ENCODE results near the gene PLD3.

PLD3 gene

DNA sequence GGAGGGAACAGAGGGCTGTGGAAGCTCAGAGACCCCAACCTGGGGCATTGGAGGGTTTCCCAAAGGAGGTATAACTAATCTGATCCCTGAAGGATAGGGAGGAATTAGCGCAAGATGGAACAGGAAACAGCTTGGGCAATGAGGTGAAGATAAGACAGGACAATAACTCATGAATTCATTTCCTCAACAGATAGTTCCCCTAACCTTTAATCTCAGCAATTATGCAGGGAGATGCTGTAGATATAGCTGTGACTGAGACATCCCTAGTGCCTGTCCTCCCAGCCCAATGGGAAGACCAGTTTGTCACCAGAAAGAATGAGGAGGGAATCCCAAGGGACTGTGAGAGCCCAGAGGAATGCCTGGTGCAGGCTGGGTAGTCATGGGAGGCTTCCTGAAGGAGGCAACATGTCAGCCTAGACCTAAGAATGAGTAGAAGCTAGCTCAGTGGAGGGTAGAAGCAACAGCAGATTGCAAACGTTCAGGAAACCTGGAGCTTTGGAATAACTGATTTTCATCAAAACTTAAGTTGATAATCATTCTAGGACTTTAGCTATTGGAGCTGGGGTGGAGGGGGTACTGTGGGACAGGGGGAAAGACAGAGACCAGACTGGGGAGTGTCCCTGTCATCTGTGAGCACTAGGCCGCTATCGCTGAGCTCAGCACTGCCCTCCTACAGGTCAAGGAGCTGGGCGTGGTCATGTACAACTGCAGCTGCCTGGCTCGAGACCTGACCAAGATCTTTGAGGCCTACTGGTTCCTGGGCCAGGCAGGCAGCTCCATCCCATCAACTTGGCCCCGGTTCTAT is 22.7 kb downstream of the PLD3 start:
- no peak for DNase-seq (ENCODE audit: low read depth)
- H3K4me3 ChIP-seq (ENCODE audit: low read depth, low read length), result no peak overlapping the region
- TF ChIP-seq, protein P1, sequence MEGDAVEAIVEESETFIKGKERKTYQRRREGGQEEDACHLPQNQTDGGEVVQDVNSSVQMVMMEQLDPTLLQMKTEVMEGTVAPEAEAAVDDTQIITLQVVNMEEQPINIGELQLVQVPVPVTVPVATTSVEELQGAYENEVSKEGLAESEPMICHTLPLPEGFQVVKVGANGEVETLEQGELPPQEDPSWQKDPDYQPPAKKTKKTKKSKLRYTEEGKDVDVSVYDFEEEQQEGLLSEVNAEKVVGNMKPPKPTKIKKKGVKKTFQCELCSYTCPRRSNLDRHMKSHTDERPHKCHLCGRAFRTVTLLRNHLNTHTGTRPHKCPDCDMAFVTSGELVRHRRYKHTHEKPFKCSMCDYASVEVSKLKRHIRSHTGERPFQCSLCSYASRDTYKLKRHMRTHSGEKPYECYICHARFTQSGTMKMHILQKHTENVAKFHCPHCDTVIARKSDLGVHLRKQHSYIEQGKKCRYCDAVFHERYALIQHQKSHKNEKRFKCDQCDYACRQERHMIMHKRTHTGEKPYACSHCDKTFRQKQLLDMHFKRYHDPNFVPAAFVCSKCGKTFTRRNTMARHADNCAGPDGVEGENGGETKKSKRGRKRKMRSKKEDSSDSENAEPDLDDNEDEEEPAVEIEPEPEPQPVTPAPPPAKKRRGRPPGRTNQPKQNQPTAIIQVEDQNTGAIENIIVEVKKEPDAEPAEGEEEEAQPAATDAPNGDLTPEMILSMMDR (IDR thresholded peaks at IDR 0.05; ENCODE audit: low read depth, low read length, missing control alignments), result no peak

DNA sequence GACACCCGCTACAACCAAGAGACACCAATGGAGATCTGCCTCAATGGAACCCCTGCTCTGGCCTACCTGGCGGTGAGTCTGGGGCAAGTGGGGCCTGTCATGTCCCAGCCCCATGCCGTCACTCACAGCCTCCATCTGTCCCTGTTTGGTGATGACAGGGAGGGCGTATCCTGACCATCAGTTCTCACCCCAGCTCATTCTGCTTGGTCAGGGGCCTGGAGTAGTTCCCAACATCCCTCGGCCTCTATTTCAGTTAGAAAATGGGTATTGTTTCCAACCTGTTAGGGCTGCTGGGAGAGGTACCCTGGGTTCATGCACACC is 23.3 kb downstream of the PLD3 start:
- DNase-seq (ENCODE audit: low read depth), result no peak
- H3K4me3 ChIP-seq (ENCODE audit: low read depth, low read length), result no peak overlapping the region
- TF ChIP-seq, protein P1 (IDR thresholded peaks at IDR 0.05; ENCODE audit: low read depth, low read length, missing control alignments), result no peak

DNA sequence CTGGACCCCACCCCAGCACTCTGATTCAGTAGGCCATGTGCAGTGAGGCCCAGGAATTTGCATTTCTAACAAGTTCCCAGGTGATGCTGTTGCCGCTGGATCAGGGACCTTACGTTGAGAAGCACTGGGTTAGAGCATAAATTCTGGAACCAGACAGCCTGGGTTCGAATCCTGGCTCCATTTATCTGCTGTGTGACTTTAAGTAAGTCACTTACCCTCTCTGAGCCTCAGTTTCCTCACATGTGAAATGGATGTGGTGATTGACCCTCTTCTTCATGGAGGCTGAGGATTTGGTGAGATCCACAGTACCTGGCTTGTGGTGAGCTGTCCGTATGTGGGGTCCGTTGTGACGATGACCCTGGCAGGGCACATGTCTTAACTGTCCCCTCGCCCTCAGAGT is 25.6 kb downstream of the PLD3 start:
- H3K4me3 ChIP-seq (ENCODE audit: low read depth, low read length), result no peak overlapping the region
- no peak for DNase-seq (ENCODE audit: low read depth)
- TF ChIP-seq, protein P1 (IDR thresholded peaks at IDR 0.05; ENCODE audit: low read depth, low read length, missing control alignments), result no peak

GRCh38 chr19:40376286-40376862 is 27.9 kb downstream of the PLD3 start:
- no peak overlapping the region for H3K4me3 ChIP-seq (ENCODE audit: low read depth, low read length)
- TF ChIP-seq, protein P1 (IDR thresholded peaks at IDR 0.05; ENCODE audit: low read depth, low read length, missing control alignments), result no peak
- no peak for DNase-seq (ENCODE audit: low read depth)

DNA sequence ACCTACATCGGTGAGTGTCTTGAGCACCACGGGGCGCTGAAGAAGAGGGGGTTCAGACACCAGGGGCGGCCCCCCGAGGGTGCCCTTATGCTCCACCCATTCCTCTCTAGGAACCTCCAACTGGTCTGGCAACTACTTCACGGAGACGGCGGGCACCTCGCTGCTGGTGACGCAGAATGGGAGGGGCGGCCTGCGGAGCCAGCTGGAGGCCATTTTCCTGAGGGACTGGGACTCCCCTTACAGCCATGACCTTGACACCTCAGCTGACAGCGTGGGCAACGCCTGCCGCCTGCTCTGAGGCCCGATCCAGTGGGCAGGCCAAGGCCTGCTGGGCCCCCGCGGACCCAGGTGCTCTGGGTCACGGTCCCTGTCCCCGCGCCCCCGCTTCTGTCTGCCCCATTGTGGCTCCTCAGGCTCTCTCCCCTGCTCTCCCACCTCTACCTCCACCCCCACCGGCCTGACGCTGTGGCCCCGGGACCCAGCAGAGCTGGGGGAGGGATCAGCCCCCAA is 29.4 kb downstream of the PLD3 start:
- DNase-seq (ENCODE audit: low read depth), result no peak
- no peak overlapping the region for H3K4me3 ChIP-seq (ENCODE audit: low read depth, low read length)
- TF ChIP-seq, protein P1 (IDR thresholded peaks at IDR 0.05; ENCODE audit: low read depth, low read length, missing control alignments), result no peak

GRCh38 chr19:40378509-40378908 is 30.0 kb downstream of the PLD3 start:
- TF ChIP-seq, protein P1 (IDR thresholded peaks at IDR 0.05; ENCODE audit: low read depth, low read length, missing control alignments), result no peak
- no peak for DNase-seq (ENCODE audit: low read depth)
- H3K4me3 ChIP-seq (ENCODE audit: low read depth, low read length), result no peak overlapping the region

Measured in GM12864 (cell line).